GM19397 (cell line): Measurements from ENCODE around the gene METTL27.
"Not testable (repeated sequence)": the region's sequence is repeated elsewhere in the genome, so short reads cannot be mapped to it uniquely, and the experiment has no call there.

Experiments
- ATAC-seq: cut with Tn5 transposase; IDR thresholded peaks from one replicate; pipeline ENCODE4 v1.9.1; 2021; ENCODE audit warnings: mild to moderate bottlenecking, moderate library complexity; ENCODE audit not compliant: unreplicated experiment

METTL27 gene

DNA sequence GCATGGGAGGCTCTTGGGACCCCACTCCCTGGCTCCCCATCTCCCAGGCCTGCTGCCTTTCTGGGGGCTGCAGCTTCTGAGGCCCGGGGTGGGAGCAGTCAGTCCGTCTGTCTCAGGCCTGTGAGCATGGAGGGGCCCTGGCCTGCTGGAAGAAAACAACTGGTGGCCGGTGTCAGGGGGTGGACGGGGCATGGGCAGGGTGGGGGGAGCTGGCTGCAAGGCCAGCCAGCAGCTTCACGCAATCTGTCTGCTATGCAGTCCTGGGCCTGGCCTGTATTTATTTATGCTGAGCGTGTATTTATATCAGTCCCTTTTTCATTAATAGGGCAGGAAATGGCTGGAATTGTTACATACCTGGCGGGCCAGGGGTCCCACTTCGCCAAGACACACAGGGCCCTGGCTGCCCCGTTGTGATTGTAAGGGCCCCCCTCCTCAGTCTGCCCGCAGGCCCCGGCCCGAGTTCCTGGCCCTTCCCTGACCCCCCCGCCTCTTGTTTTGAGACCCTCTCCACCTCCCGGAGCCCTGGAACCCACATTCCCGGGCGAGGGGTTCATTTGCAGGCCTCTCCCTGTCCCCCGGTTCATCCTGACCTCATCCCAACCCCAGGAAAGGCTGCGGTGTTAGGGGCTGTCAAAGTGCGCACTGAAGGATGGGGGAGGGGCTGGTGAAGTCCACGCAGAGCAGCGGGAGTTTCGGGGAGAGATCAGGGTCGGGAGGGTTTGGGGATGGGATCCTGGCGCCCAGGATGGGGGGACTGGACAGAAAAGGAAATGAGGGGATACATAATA, 26.9 kb upstream of the METTL27 start:
- ATAC-seq: no peak

DNA sequence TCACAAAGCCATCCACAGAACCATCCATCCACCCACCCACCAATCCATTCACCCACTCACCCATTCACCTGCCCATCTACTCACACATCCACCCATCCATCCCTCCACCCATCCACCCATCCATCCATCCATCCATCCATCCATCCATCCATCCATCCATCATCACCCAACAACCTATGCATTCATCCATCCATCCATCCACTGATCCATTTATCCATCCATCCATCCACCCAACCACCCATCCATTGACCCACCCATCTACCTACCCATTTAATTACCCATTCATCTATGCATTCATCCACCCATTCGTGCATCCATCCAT, 24.1 kb upstream of the METTL27 start:
- no peak for ATAC-seq

DNA sequence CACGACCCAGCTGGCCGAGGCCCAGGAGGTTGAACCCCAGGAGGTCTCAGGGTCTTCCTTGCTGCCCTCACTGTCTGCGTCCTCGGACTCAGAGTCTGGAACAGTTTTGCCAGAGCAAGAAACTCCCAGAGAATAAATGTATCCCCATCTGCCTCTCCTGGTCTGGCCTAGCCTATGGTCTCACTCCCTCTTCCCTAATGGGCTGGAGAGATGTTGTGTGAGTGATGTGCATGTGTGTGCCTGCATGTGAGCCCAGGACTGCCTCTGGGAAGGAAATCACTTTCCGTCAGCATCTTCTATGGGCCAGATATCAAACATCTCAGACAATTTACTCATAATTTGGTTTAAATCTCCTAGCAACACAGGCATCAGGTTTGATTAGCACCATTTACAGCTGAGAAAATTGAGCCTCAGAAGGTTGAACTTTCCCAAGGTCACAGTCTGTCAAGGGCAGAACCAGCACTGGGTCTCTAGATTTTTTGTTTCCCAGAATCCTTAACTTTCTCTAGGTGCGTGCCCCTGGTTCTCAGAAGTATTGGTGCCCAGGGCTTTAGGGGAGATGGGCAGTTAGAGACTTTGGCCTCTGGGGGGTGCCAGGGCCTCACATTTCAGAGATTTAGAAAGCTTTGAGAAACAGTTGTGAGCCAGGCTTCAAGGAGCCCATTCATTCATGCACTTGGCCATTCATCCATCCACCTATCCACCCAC, 23.6 kb upstream of the METTL27 start:
- no peak for ATAC-seq

DNA sequence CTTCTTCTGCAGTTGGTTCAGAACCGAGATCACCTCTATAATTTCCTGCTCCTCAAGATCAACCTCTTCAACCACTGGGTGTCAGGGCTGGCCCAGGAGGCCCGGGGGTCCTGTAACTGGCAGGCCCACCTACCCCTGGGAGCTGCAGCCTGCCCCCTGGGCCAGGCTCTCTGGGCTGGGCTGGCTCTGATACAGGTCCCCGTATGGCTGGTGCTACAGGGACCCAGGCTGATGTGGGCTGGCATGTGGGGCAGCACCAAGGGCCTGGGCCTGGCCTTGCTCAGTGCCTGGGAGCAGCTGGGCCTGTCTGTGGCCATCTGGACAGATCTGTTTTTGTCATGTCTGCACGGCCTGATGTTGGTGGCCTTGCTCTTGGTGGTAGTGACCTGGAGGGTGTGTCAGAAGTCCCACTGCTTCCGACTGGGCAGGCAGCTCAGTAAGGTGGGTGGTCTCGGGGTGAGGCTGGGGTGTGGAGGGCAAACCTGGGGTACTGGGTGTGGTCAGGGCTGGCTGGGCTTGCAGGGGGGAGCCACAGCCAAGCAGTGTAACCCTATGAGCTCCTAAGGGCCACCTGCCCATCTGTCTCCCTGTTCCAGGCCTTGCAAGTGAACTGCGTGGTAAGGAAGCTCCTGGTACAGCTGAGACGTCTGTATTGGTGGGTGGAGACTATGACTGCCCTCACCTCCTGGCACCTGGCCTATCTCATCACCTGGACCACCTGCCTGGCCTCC, 22.8 kb upstream of the METTL27 start:
- ATAC-seq: no peak

DNA sequence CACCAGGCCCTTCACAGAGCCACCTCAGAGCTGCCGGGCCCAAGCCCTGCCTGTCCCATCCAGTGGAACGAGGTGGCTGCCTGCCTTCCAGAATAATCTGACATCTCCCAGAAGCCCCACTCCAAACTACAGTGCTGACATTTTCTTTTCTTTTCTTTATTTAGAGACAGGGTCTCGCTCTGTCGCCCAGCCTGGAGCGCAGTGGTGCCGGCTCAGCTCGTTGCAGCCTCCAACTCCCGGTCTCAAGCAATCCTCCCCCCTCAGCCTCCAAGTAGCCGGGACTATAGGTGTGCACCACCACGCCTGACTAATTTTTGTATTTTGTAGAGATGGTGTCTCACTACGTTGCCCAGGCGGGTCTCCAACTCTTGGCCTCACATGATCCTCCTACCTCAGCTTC, 19.0 kb upstream of the METTL27 start:
- ATAC-seq: no peak

DNA sequence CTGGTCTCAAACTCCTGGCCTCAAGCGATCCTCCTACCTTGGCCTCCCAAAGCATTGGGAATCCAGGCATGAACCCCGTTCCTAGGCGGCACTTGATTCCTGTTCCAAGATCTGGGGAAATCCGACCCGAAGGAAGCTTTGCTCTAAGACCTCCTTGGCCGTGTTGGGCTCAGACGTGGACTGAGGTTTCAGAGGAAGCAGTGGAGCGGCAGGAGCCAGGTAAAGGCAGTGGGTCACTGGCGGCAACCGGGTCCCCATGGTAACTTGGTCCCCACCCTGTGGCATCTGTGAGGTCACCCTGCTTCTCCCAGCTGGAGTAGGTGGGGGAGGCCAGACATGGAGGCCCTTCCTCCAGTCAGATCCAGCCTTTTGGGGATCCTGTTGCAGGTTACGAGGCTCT, 18.5 kb upstream of the METTL27 start, which contains the start of gene TMEM270:
Gene TMEM270, plus strand, starts transcription at position 301 of the 400 bp plus-strand sequence. Its CDS starts 36 bp downstream, at position 337.
- ATAC-seq: no peak

- ATAC-seq: no peak
Measured at GRCh38 chr7:73858807-73859206, 16.5 kb upstream of the METTL27 start.

DNA sequence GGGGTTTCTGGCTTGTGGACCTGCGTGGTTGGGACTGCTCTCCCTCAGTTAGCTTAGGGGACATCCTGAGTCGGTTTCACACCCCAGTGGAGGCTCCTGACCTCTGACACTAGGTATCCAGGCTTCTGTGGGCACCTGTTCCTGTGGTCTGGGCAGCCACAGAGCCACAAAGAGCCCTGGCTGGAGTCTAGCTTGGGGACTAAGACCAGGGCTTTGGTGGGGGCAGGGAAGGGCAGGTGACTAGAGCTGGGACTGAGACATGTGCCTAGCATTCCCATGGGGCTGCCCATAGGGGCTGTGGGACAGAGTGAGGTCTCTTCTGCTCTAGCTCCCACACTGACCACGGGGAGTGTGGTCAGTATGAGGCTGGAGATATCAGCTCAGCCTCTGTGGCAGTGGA, 14.6 kb upstream of the METTL27 start:
- no peak for ATAC-seq

GRCh38 chr7:73852500-73852899, 10.2 kb upstream of the METTL27 start:
- ATAC-seq: no peak

GRCh38 chr7:73851410-73852338, 9.4 kb upstream of the METTL27 start:
- ATAC-seq: peak; percentile 51

DNA sequence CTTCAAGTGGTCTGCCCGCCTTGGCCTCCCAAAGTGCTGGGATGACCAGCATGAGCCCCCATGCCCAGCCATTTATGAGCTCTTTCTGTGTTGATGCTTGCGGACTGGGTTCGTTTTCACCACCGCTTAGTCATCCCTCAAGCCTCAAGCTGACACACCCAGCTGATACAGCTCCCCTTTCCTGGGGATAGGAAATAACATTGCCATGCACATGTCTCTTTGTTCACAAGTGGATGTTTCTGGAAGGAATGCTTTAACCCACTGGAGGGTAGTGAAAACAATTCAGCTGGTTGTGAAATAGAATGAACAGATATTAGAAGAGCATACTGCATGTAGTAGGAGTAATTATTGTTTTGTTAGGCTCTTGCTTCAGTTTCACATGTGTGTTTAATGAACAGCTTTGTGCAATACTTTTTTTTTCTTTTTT, 8.5 kb upstream of the METTL27 start:
- no peak for ATAC-seq

DNA sequence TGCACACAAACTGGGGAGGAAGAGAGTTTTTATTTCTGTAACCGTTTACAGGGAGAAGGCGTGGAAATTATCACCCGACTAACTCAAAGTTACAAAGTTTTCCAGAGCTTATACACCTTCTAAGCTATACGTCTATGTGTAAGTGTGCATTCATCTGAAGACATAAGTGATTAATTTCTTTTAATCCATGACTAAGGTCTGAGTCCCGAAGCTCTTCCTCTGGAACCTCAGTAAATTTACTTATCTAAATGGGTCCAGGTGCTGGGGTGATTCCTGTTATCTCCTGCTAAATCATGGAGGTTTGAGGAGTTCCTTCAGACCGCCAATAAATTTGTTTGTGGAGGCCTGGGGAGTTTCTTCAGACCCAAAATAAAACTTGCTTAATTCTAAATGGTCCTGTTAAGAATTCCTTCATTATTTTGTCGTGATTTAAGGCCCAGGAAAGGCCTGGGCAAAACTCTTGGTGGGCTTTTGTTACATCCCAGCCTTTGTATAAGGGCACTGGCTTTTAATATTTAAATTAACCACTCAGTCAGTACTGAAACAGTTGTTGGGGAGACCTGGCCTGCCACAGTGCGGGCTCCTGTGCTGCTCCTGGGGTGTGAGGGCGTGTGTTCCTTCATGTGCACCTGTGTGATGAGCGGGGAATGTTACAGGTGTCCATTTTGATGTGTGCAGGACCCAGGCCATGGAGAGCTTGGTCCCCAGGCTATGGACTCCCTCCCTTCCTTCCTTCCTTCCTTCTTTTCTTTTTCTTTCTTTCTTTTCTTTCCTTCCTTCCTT, 5.8 kb upstream of the METTL27 start:
- ATAC-seq: no peak

- ATAC-seq: not testable (repeated sequence)
Measured at GRCh38 chr7:73845701-73846195, 3.4 kb upstream of the METTL27 start.

DNA sequence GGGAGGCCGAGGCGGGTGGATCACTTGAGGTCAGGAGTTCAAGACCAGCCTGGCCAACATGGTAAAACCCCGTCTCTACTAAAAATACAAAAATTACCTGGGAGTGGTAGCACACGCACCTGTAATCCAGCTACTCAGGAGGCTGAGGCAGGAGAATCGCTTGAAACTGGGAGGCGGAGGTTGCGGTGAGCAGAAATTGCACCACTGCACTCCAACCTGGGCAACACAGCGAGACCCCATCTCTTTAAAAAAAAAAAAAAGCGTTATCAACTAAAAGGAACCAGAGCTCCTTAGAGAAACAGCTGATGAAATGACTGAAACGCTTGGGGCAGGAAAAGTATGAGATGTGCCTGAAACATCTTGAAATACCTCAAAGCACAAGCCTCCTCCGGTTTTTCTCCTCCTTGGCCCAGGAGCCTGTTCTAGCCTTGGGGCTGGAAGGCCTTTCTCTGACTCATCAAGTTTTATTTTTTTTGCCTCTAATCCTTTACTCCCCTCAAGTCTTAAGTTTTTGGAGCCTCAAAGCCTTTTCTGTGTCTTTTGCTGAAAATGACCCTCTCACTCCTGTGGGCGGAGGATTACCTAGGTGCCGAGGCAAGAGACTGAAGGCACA, 2.6 kb upstream of the METTL27 start:
- no peak for ATAC-seq

GRCh38 chr7:73844131-73844547, 1.8 kb upstream of the METTL27 start:
- ATAC-seq: no peak

DNA sequence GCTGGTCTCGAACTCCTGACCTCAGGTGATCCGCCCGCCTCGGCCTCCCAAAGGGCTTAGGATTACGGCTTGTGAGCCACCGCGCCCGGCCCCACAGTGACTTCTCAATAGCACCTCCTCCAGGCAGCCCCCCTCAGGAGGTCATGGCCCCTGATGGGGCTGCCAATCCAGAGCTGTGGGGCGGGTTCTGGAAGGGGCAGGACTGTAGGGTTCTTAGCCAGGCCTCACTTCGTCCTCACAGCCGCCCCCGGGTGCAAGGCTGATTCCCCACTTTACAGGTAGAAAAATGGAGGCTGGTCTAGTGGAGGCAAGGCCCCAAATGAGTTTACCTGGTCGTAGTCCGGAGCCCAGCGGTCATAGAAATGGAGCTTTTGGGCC, 638 bp downstream of the METTL27 start:
- ATAC-seq: no peak

DNA sequence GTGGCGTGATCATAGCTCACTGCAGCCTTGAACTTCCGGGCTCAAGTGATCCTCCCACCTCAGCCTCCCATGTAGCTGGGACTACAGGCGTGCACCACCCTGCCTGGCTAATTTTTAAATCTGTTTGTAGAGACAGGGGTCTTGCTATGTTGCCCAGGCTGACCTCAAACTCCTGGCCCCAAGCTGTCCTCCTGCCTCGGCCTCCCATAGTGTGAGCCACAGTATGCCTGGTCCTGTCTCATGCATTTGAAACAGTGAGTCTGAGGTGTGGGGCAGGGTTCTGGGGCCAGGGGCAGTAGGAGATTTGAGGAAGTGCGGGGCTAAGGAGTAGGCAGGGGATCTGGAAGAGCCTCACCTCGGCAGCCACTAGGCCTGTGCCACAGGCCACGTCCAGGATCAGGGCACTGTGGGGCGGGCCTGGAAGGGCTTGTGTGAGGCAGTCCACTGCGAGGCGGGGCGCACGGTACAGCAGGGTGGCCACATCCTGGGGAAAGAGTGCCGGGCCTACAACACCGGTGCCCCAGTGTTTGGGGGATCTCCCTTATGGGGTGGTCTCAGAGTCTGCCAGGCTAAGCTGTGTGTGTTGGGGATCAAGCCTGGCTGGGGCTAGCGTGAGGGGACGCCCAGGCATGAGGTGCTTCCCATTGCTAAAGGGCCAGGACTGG, 1.5 kb downstream of the METTL27 start:
- no peak for ATAC-seq

GRCh38 chr7:73839743-73840714, 2.3 kb downstream of the METTL27 start:
- no peak for ATAC-seq
